Chondrocyte (in vitro differentiated cells): ENCODE data around the gene CNTROB. TPM values are rescaled to one million over a fixed set of nuclear protein-coding genes. Genes with fewer than 3 reads are reported as not detected.

Source experiments
- DNase-seq: peaks from one replicate; pipeline ENCODE4 v3.0.0; 2021; ENCODE audit warnings: mixed read lengths, low spot score
- H3K27ac Mint-ChIP-seq: one replicate; pipeline ENCODE4 v1.8.0; 2021; ENCODE audit warnings: mild to moderate bottlenecking, moderate library complexity, mixed read lengths; ENCODE audit not compliant: unreplicated experiment
- H3K27me3 Mint-ChIP-seq: 2 replicates; pipeline ENCODE4 v1.8.0; 2021; ENCODE audit warnings: low read depth, mixed read lengths
- H3K36me3 Mint-ChIP-seq: 2 replicates; pipeline ENCODE4 v1.8.0; 2021; ENCODE audit warnings: low read depth, mixed read lengths
- H3K4me1 Mint-ChIP-seq: 2 replicates; pipeline ENCODE4 v1.8.0; 2021; ENCODE audit warnings: low read depth, mild to moderate bottlenecking, mixed read lengths
- H3K4me3 Mint-ChIP-seq: one replicate; pipeline ENCODE4 v1.8.0; 2021; ENCODE audit warnings: mild to moderate bottlenecking, moderate library complexity, mixed read lengths; ENCODE audit not compliant: unreplicated experiment
- H3K9me3 Mint-ChIP-seq: 2 replicates; pipeline ENCODE4 v1.8.0; 2021; ENCODE audit warnings: low read depth, mixed read lengths
- total RNA-seq: library from RNA; stranded (reverse); gene quantifications from 3 replicates; pipeline ENCODE4 v1.2.1, GENCODE V29; 2021
- TF ChIP-seq, protein P1 (sequence below): fragments of 200-600 bp; sonication (generic); IDR thresholded peaks from 2 replicates; pipeline ENCODE4 v1.5.0; 2021; ENCODE audit warnings: antibody characterized with exemption, mild to moderate bottlenecking, moderate library complexity

Gene CNTROB
- total RNA-seq, 1 donor from 2014 or later, result 28.7 TPM

DNA sequence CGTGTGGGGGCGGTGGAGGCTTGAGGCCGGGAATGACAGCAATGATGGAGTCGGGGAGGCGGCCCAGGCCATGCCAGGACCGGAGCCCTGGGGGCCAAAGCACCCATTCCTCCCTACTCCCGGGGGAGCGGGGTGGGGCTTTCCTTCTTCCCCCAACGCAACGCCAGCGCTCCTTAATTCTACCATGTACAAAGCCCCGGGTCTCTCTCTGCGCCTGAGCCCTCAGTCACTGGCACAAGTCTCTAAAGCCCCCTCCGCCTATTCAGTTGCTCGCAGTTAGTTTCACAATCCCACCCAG lies 15.7 kb upstream of the CNTROB start:
- Mint-ChIP-seq H3K9me3 (no peaks in the 10 kb centered on the region), H3K4me1 (peaks cover 19% of the 10 kb centered on the region), H3K27ac (peak overlapping the region; percentile 85), H3K27me3 (no peaks in the 10 kb centered on the region), H3K36me3 (peaks cover 4% of the 10 kb centered on the region), H3K4me3 (peak overlapping the region; percentile 62)
- DNase-seq, result no peak
- TF ChIP-seq, protein P1, sequence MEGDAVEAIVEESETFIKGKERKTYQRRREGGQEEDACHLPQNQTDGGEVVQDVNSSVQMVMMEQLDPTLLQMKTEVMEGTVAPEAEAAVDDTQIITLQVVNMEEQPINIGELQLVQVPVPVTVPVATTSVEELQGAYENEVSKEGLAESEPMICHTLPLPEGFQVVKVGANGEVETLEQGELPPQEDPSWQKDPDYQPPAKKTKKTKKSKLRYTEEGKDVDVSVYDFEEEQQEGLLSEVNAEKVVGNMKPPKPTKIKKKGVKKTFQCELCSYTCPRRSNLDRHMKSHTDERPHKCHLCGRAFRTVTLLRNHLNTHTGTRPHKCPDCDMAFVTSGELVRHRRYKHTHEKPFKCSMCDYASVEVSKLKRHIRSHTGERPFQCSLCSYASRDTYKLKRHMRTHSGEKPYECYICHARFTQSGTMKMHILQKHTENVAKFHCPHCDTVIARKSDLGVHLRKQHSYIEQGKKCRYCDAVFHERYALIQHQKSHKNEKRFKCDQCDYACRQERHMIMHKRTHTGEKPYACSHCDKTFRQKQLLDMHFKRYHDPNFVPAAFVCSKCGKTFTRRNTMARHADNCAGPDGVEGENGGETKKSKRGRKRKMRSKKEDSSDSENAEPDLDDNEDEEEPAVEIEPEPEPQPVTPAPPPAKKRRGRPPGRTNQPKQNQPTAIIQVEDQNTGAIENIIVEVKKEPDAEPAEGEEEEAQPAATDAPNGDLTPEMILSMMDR, result no peak

DNA sequence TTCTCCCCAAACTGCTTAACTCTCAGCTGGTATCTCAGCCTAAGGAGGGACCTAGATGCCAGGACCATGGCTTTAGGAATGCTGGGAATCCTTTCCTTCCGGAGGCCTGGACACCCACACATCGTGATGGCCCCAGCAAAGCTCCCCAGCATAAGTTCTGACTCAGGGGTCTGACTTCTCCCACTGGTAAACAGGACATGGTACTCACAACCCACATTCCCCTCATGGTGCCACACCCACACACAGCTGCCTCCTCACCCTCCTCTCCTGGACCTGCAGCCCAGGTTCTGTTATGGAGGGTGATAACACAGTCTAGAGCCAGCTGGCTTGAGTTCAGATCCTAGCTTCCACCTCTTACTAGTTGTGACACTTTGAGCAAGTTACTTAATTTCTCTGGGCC lies 15.2 kb upstream of the CNTROB start:
- peaks cover 19% of the 10 kb centered on the region for H3K4me1 Mint-ChIP-seq
- peak overlapping the region; percentile 62 for H3K4me3 Mint-ChIP-seq
- H3K27ac Mint-ChIP-seq, result peak overlapping the region; percentile 85
- TF ChIP-seq, protein P1, result no peak
- peaks cover 1% of the 10 kb centered on the region for H3K36me3 Mint-ChIP-seq
- no peaks in the 10 kb centered on the region for H3K9me3 Mint-ChIP-seq
- H3K27me3 Mint-ChIP-seq, result no peaks in the 10 kb centered on the region
- no peak for DNase-seq

DNA sequence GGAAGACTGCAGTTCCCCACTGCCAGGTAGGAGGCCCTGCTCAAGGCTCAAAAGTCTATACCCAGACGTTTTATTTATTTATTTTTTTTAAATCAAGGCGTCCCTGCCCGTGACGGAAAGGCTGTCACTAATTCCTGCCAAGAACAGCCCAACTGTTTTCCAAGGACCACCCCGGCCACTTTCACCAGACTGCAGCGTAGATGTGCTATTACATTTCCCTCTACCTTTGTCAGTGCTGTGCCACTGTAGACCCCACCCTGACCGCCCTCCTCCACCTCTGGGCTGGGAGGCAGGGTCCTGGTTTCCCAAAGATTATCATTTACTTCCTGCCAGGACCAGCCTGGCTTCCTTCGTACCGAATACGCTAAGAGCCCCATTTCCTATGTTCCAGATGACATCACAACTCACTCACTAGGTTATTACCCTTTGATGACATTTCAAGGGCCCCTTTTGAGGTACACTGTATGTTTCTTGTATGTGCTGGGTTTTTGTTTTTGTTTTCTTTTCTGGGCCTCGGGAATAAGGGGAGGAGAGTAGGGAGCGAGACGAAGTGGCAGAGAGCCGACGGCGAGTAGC lies 9.6 kb upstream of the CNTROB start:
- H3K4me1 Mint-ChIP-seq, result peaks cover 6% of the 10 kb centered on the region
- peak overlapping the region; percentile 46 for H3K27ac Mint-ChIP-seq

DNA sequence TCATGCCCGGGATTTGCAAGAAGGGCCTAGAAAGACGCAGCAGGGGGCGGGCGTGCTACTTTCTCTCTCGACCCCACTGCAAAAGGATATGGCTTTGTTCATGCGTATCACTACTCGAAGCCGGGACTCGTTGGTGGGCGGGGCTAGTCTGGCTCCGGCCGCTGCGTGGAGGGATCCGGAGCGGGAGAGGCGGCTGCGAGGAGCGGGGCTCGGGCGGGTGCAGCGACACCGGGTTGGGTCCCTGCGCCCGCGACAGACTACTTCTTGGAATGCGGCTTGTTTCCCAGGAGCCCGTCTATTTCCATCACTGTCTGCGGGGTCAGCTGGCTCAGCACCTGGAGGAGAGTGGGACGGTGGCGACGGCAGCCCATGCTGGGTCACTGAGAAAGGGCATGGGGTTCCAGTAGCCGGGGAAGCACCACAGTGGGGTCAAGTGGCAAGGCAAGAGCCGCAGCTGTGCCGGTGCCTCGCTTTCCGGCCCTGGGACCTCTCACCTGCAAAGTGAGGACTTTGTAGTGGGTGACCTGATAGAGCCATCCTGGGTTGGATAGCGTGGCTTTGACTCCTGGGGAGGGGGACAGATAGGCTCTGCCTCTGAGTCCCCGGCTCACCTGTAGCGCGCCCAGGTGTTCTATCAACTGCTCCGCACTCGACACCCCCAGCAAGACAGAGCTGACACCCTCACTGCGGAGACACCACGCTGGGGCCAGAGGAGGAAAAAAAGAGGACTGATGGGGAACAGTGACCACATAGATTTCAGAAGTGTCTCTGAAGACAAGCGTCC lies 9.0 kb upstream of the CNTROB start:
- H3K36me3 Mint-ChIP-seq, result peaks cover 2% of the 10 kb centered on the region
- peak overlapping the region; percentile 52 for H3K4me3 Mint-ChIP-seq
- H3K27me3 Mint-ChIP-seq, result peaks cover 1% of the 10 kb centered on the region
- no peaks in the 10 kb centered on the region for H3K9me3 Mint-ChIP-seq
- H3K4me1 Mint-ChIP-seq, result peaks cover 6% of the 10 kb centered on the region
- H3K27ac Mint-ChIP-seq, result peak overlapping the region; percentile 46
- TF ChIP-seq, protein P1, result no peak
- DNase-seq, result no peak

More for the DNA sequence above, 9.6 kb upstream of the CNTROB start:
- Mint-ChIP-seq H3K27me3 (peaks cover 1% of the 10 kb centered on the region), H3K9me3 (no peaks in the 10 kb centered on the region), H3K4me3 (peak overlapping the region; percentile 52), H3K36me3 (no peaks in the 10 kb centered on the region)
- TF ChIP-seq, protein P1, result no peak
- no peak for DNase-seq

DNA sequence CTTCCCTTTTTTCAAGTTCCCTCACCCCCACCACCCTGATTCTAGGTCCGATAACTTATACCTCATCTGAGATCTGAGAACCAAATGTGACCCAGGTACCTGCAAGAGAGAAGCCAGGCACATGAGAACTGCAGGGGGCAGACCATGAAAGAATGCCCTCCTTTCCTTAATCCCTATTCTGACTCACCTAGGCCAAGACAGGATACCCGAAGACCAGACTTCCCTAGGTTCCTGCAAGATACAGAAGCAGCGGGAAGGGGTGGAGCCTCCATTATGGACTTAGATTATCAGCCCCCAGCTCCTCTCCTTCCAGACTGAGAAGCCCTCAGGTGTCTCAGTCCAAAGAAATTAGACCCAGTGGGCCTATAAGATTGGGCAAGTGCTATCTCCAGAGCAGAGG lies 4.4 kb upstream of the CNTROB start:
- Mint-ChIP-seq H3K27ac (no peak overlapping the region), H3K27me3 (peaks cover 2% of the 10 kb centered on the region), H3K9me3 (no peaks in the 10 kb centered on the region), H3K4me3 (no peak overlapping the region), H3K36me3 (peaks cover 2% of the 10 kb centered on the region), H3K4me1 (peaks cover 25% of the 10 kb centered on the region)
- no peak for DNase-seq
- TF ChIP-seq, protein P1, result no peak
